AG08396 (cell line): ENCODE data around the gene SLAIN2.
"Not testable (repeated sequence)": the region's sequence is repeated elsewhere in the genome, so short reads cannot be mapped to it uniquely, and the experiment has no call there.

ENCODE experiments used
- DNase-seq: peaks from one replicate; pipeline ENCODE4 v3.0.0; 2012; ENCODE audit warnings: low spot score, mixed read lengths

SLAIN2 gene

GRCh38 chr4:48440914-48441313, 99.6 kb downstream of the SLAIN2 start:
- DNase-seq = not testable (repeated sequence)

GRCh38 chr4:48445704-48446103, 104.4 kb downstream of the SLAIN2 start:
- no peak for DNase-seq

GRCh38 chr4:48446642-48447041, 105.3 kb downstream of the SLAIN2 start:
- no peak for DNase-seq

GRCh38 chr4:48449151-48449550, 107.8 kb downstream of the SLAIN2 start:
- DNase-seq = no peak

- no peak for DNase-seq
Observed at GRCh38 chr4:48450740-48451139, 109.4 kb downstream of the SLAIN2 start.

- not testable (repeated sequence) for DNase-seq
Observed at GRCh38 chr4:48451656-48452055, 110.3 kb downstream of the SLAIN2 start.

- no peak for DNase-seq
Observed at GRCh38 chr4:48454591-48454990, 113.3 kb downstream of the SLAIN2 start.

- DNase-seq = no peak
Observed at GRCh38 chr4:48461000-48461399, 119.7 kb downstream of the SLAIN2 start.

DNA sequence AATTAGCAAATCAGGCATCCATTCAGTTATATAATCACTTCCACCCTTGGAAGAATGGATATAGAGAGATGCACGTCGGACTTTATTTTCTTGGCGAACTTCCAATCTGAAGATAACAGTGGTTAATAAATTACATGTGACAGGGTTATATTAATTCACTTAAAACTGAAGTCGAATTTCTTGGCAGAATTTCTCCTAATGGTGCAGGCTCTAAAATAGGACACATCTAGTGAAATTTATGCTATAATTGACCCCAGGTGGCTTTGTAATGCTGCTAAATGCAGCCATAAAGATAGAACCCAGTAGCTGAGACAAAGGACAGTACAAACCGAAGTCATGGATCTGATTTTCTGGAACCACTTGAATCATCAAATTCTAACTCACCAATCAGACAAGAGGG, 121.0 kb downstream of the SLAIN2 start:
- DNase-seq = no peak

GRCh38 chr4:48467442-48467841, 126.1 kb downstream of the SLAIN2 start:
- DNase-seq = no peak

GRCh38 chr4:48467891-48468290, 126.6 kb downstream of the SLAIN2 start:
- DNase-seq = no peak

DNA sequence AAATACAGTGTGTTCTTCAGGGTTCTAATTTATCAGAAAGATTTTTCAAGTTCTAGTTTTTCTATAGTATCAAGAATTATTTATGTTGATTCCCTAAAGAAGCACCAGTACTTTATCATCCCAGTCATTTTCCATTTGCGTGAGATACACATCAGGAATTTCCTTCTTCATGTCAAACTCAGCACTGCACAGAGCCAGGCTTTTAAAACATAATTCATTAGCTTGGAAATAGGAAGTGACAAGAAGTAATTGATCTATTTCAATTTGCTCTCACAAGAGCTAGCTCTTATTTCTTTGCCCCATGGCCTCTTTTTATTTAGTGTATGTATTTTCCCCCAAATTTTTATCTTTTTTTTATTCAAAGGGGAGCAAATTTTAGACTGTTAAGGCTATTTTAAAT, 128.8 kb downstream of the SLAIN2 start:
- no peak for DNase-seq

DNA sequence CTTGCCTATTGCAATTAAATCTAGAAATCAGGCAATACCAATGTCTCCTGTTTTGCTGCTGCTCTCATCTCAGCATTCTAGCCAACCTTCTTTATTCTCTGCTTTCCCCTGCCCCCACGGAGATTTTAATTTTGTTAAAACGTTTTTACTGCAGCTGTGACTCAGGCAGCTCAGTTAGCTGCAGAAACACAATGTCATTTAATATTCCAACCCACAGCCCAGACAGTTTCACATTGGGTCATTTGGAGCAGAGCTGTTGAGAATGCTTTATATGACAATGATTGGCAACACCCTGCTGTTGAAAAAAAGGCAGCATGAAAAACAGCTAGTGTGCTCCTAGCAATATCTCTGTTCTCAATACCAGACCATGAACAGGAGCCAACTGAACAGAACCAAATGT, 129.2 kb downstream of the SLAIN2 start:
- no peak for DNase-seq

DNA sequence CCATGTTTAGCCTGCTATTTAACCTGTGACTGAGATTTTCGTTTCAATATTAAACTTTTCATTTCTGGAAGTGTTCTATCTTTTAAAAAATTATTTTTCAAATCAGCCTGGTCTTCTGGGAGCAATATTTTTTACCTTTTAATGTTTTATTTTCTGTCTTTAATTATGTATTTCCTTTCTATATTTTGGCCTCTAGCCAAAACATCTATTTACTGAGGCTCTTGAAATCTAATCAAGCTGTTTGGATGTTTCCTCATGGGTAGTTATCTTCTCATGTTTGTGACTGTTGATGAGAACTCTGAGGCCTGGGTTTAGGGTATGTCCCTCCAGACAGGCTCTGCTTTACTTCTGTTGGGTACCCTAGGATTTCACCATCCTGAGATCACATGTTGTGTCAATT, 131.5 kb downstream of the SLAIN2 start:
- no peak for DNase-seq

GRCh38 chr4:48475770-48476169, 134.4 kb downstream of the SLAIN2 start:
- DNase-seq = no peak
